ENCODE measurements around the gene DOK3.
"Not testable (repeated sequence)": the region's sequence is repeated elsewhere in the genome, so short reads cannot be mapped to it uniquely, and the experiment has no call there.

DOK3 gene

DNA sequence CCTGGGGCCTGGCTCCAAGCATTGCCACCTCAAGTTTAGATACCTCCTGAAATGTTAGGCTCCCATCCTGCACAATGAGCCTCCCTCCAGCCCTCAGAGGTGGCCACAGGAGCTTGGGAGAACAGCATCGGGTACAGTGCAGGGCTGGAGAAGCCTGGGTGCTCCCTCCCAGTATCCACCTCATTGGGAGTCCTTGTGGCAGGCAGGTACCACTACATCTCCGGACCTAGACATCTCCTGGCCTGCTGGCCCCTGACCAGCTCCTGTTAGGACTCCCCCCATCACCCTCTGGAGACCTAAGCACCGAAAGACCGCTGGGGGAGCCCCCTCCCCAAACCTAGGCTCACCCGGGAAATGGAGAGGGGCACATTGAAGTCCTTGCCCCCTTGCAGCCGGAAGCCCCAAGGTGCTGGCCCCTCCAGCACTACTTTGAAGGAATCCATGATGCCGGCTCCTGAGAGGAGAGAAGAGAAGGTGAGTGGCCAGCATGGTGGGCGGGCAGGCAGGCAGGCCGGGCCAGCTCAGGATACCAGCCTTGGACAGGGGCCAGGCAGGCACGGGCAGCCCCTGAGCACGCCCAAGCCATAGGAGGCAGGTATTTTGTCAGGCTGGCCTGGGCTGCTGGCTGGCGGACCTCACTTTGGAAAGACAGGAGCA, 13.4 kb downstream of the DOK3 start:
- peak; percentile 55 for DNase-seq

GRCh38 chr5:177495243-177496060, 14.2 kb downstream of the DOK3 start:
- peak; percentile 87 for DNase-seq

DNA sequence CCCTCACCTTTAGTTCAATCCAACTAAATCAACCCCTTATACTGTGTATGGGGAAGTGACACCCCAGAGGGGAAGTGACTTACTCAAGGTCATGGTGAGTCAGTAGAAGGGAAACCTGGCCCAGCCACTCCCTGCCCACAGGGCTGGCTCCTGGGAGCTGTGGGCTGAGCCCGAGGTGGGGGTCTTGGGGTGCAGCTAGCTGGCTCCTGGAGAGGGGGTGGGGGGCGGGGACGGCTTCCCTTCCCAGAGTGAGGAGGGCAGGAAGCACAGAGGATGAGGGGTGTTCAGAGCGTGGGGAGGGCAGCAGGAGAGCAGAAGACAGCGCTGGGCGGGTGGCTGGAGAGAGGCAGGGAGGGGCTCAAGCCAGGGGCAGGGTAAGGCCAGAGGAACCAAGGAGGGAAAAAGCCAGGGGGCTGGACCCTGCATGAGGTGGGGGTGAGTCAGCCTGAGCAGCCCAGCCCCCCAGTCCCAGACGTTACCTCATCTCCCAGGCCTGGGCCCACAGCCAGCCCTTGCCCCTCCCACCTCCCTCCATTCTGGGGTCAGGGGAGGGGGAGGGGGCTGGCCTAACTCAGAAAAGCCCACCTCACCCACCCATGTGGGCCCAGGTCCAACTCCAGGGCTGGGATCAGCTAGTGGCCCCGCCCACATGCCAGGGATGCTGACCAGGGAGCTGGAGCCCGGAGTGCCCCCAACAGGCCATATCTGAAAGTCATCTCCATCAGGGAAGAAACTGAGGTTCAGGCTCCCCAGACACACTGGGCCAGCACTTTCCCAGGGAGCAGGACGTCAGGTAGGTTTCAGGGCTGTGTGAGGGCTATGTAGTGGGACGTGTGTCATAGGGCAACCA, 15.1 kb downstream of the DOK3 start:
- peak; percentile 82 for DNase-seq

DNA sequence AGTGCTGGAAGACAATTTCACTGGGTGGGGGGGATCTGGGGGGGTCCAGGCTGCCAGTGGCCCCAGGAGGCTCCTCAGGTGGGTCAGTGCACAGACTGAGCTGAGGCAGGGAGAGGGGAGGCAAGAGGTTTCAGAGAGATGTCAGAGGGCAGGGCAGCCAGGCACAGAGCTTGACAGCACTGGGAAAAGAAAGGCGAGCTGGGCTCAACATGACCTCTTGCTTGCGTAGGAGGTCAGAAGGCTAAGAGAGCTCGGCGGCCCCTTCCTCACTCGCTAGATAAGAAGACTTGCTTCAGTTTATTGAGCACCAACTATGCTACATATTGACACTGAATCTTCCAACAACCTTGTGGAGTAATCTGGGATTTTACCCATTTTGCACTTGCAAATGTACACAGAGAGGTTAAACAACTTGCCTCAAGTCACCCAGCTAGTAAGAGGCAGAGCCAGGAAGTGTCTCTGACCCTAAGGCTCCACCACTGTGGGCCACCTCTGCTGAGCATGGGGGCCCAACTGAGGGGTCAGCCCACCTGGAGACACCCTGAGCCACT, 15.8 kb downstream of the DOK3 start:
- peak; percentile 1 for DNase-seq

GRCh38 chr5:177492841-177493240, 16.8 kb downstream of the DOK3 start:
- DNase-seq, result no peak

GRCh38 chr5:177491983-177492746, 17.5 kb downstream of the DOK3 start:
- no peak for DNase-seq

GRCh38 chr5:177491429-177491945, 18.1 kb downstream of the DOK3 start:
- DNase-seq, result peak; percentile 83

DNA sequence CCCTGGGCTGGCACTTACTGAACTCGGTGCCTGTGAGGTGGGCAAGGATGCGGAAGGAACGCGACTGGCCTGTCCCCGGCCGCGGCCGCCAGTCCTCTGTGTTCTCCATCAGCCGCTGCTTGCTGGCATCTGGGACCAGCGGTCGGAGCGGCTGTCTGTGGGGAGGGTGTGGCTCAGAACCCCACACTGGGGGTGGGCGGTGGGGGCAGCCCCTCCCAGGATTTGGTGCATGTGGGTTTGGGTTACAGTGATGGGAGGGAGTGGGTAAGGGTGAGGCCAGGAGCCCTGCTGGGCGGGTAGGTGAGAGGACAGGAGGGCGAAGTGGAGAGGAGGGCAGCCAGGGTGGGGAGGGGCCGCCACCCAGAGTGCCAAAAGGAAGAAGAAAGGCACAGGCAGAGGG, 18.6 kb downstream of the DOK3 start:
- peak; percentile 50 for DNase-seq

DNA sequence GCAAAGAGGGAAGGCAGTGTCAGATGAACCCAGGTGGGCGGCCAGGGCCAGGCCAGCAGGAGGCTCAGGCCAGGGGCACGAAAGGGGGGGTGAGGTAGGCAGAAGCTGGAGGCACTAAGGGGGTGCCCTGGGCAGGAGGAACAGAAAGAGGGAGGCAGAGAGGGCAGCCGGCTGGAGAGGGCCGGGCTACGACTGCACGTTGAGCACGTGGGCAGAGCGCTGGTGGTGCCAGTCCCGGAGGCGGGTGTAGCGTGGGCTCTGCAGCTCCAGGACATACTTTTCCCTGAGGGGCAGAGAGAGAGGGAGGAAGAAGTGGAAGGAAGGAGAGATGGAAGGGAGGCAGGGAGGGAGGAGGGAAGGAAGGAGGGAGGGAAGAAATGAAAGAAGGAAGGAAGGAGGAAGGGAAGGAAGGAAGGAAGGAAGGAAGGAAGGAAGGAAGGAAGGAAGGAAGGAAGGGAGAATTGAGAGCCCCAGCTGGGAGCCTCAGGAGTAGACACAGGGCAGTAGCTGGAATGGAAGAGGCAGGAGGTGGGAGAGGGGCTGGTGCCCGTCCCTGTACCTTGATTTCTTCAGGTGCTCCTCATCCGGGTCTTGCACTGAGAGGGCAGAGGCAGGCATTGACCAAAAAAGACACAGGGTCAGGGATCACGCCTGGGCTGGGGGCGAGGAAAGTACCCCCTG, 19.2 kb downstream of the DOK3 start:
- peak; percentile 1 for DNase-seq

- DNase-seq, result peak; percentile 35
Observed at GRCh38 chr5:177489119-177489716, 20.4 kb downstream of the DOK3 start.

GRCh38 chr5:177487975-177488374, 21.7 kb downstream of the DOK3 start:
- peak; percentile 1 for DNase-seq

DNA sequence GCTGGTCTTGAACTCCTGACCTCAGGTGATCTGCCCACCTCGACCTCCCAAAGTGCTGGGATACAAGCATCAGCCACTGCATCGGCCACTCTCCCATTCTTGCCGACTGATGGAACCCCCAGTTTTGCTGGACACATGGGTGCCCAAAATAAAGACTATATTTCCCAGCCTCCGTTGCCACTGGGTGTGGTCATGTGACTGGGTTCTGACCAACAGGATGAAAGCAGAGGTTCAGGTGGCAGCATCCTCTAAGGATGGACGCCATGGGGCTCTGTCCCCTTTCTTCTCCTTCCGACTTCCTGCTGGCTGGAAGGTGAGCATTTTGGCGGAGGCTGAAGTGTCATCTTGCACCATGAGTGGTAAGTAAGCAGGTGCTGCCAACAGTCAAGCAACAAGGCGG, 22.5 kb downstream of the DOK3 start:
- DNase-seq, result peak; percentile 0

DNA sequence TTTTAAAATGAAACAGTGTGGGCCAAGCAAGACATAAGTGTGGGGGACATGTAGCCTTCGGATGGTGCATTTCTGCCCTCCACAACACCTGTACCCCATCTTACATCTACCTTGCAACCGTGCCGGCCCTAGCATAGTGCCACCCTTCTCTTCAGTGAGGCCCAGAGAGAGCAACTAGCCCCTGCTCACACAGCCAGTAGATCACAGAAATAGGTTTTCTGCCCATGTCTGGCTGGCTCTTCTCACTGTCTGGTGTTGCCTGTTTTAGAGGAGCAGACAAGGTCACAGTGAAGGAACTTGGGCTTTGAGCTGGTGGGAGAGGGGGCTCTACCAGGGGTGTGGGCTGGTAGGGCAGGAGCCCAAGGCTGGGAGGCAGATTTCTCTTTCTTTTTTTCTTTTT, 23.4 kb downstream of the DOK3 start:
- DNase-seq, result no peak

- not testable (repeated sequence) for DNase-seq
Observed at GRCh38 chr5:177485753-177486152, 23.9 kb downstream of the DOK3 start.

DNA sequence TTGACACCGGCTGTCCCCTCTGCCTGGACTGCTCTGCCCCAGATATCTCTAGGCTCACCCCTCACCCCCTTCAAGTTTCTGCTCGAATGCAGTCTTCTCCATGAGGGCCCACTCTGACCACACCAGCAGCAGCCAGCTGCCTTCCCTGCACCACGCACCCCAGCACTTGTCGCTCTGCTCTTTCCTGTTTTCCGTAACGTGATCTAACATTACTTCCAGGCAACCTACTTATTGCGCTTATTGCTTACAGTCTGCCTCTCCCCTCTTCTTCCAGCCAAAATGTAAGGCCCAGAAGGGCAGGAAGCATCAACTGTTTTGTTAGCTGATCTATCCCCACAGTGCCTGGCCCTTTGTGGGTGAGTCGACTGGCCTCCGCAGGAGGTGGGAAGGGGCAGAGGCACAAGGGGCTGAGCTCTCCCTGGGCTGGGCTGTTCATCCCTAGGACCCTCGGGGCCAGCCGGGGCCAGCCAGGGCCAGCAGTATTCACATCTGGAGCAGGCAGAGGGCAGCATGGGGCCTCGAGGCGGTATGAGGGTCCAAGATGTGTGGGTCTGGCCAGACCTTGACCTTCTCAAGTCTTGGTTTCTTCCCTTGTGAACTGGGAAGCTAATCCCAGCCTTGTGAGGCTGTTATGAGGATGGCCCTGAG, 24.6 kb downstream of the DOK3 start:
- DNase-seq, result no peak

DNA sequence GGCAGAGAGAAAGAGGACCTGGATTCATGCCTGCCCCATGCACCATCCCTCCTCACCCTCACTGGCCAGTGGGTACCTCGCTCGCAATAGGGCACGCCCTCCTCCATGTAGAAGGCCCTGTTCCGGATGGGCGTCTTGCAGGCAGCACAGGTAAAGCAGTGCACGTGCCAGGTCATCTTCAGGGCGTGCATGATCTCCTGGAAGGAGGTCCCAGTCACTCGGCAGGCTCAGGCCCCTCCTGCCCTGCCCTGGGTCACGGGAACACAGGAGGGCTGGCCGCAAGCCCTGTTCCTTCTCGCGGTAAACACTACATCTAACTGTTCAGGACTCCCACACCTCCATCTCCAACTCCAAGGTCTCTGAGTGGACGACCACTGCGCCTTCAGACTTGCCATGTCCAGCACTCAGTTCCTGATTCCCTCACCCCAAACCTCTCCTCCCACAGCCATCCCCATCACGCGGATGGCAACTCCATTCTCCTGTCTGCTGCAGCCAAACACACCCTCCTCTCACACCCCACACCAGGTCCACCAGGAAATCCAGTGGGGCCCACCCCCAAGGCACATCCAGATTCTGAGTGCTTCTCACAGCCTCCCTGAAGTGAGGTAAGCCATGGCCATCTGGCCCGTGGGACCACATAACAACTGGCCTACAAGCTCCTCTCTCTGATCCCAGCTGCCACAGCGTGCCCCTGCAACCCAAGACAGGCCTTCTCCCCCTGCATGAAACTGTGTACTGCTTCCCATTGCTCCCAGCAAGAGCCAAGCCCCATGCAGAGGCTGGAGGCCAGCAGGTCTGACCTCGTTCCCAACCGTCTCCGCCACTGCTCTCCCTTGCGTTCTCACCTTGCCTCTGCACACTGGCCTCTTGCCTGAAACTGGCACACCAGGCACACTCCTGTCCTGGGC, 25.4 kb downstream of the DOK3 start:
- peak; percentile 51 for DNase-seq

DNA sequence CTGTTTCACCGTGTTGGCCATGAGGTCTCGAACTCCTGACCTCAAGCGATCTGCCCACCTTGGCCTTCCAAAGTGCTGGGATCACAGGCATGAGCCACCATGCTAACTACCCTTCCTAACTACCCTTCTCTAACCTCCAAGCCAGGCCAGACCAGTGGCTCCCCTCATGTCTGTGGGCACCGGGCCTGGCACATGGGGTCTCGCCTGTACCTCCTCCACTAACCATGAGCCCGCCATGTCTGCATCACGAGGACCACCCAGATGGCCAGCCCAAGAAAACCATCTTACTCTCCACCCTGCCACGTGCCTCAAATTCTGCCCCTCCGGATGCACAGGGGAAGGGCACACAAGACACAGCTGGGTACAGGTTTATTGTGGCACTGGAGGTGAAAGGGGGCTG, 26.6 kb downstream of the DOK3 start:
- DNase-seq, result no peak

DNA sequence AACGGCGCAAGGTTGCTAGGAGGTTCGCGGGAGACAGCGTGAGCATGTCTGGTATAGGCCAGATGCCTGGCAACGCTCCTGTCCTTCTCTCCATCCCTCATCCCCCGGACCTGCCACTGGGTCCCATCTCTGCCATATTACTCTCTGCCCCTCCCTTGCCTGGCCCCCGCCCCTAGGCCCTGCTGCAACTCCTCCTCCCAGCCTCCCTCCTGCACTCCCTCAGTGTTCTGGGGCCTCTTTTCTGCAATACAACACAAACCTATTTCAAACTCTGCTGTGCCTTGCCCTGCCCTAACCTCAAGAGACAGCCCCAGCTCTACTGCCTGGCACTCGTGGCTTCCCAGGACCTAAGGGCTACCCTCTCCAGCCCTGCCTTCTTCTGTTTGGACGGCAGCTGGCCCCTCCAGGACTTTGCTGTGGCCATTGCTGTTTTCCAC, 27.2 kb downstream of the DOK3 start:
- peak; percentile 0 for DNase-seq

DNA sequence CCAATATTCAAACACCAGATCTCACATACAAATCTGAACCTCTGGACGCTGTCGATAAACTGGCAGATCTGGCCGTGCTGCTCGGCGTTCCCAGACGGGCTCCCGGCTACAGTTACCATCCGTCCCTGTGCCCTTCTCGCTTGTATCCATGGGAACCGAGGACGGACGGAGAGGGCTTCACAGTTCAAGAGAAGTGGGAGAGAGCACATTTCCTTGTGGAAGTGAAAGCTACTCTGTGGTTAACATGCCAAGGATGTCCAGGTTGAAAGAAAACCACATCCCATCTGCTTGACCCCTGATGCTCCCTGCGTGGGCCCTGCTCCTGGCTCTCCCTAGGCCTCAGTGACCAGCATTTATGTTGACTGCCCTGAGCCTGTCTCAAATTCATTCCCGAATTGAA, 29.9 kb downstream of the DOK3 start:
- no peak for DNase-seq

Measured in eye (tissue), 1 donor.